ENCODE measurements around the gene IGFL4.

Gene IGFL4

GRCh38 chr19:46068345-46069258 lies 27.8 kb upstream of the IGFL4 start (continued):
- no peak for TF ChIP-seq ZNF544 (tag by site-specific recombination; IDR thresholded peaks at IDR 0.05)
- TF ChIP-seq ZNF223 (tag by site-specific recombination; IDR thresholded peaks at IDR 0.05), result 0 out of 2 replicates have a peak, but pooled peaks have one; percentile 45
- no peak for TF ChIP-seq ATF2 (tag by site-specific recombination; IDR thresholded peaks at IDR 0.05; ENCODE audit: low read depth)
- no peak for TF ChIP-seq REST (tag by site-specific recombination; IDR thresholded peaks at IDR 0.05)
- TF ChIP-seq ZNF398 (tag by site-specific recombination; IDR thresholded peaks at IDR 0.05), result peak; percentile 60
- TF ChIP-seq BCL11B (tag by site-specific recombination; IDR thresholded peaks at IDR 0.05; ENCODE audit: low read depth), result no peak
- TF ChIP-seq GLIS1 (tag by site-specific recombination; IDR thresholded peaks at IDR 0.05), result no peak
- no peak for TF ChIP-seq ZNF174 (tag by site-specific recombination; IDR thresholded peaks at IDR 0.05)
- no peak for TF ChIP-seq ZNF670 (tag by site-specific recombination; IDR thresholded peaks at IDR 0.05; ENCODE audit: low read depth)
- TF ChIP-seq ZNF791 (tag by site-specific recombination; IDR thresholded peaks at IDR 0.05), result no peak
- no peak for TF ChIP-seq ZBTB21 (tag by site-specific recombination; IDR thresholded peaks at IDR 0.05)
- TF ChIP-seq ZNF830 (tag by site-specific recombination; IDR thresholded peaks at IDR 0.05; ENCODE audit: low read depth), result no peak
- no peak for TF ChIP-seq ZNF114 (tag by site-specific recombination; IDR thresholded peaks at IDR 0.05)
- TF ChIP-seq ELK4 (IDR thresholded peaks at IDR 0.05; ENCODE audit: borderline replicate concordance, low read depth, low read length), result no peak
- TF ChIP-seq IKZF3 (tag by site-specific recombination; IDR thresholded peaks at IDR 0.05), result peak; percentile 38; the same call in 1 of the 2 replicates
- TF ChIP-seq ZNF473 (tag by site-specific recombination; IDR thresholded peaks at IDR 0.05), result no peak
- no peak for TF ChIP-seq ZNF274 (IDR thresholded peaks at IDR 0.05; ENCODE audit: low read length)
- TF ChIP-seq ZNF274 (tag by site-specific recombination; IDR thresholded peaks at IDR 0.05; ENCODE audit: borderline replicate concordance), result no peak
- TF ChIP-seq GLIS2 (tag by site-specific recombination; IDR thresholded peaks at IDR 0.05), result peak; percentile 40; the same call in 1 of the 2 replicates
- TF ChIP-seq ZNF596 (tag by site-specific recombination; IDR thresholded peaks at IDR 0.05), result no peak
- TF ChIP-seq ZNF701 (tag by site-specific recombination; IDR thresholded peaks at IDR 0.05), result no peak
- no peak for TF ChIP-seq ZNF623 (tag by site-specific recombination; IDR thresholded peaks at IDR 0.05)
- no peak for TF ChIP-seq MYNN (tag by site-specific recombination; IDR thresholded peaks at IDR 0.05; ENCODE audit: borderline replicate concordance)
- no peak for TF ChIP-seq PRDM2 (tag by site-specific recombination; IDR thresholded peaks at IDR 0.05; ENCODE audit: borderline replicate concordance)
